Neural progenitor cell (in vitro differentiated cells): ENCODE results near the gene DISC1. TPM values are rescaled to one million over a fixed set of nuclear protein-coding genes. Genes with fewer than 3 reads are reported as not detected.

Experiments used
- DNase-seq: peaks from one replicate; pipeline ENCODE4 v3.0.0-alpha.2; 2016; ENCODE audit warnings: low spot score
- H2AFZ ChIP-seq: fragments of 200-600 bp; sonication (generic); replicated peaks from 2 replicates; pipeline ENCODE4 v1.6.1; 2016; ENCODE audit warnings: antibody characterized with exemption
- H3F3A ChIP-seq: fragments of 200-600 bp; sonication (generic); 2 replicates; pipeline ENCODE4 v1.6.1; 2016; ENCODE audit warnings: antibody characterized with exemption, low read depth
- H3K27ac ChIP-seq: fragments of 200-600 bp; sonication (generic); 2 replicates; pipeline ENCODE4 v1.5.1; 2016; ENCODE audit warnings: mild to moderate bottlenecking
- H3K27me3 ChIP-seq: fragments of 200-600 bp; sonication (generic); 2 replicates; pipeline ENCODE4 v1.6.1; 2016; ENCODE audit warnings: mild to moderate bottlenecking, moderate library complexity
- H3K36me3 ChIP-seq: fragments of 200-600 bp; sonication (generic); 2 replicates; pipeline ENCODE4 v1.5.1; 2016
- H3K4me1 ChIP-seq: fragments of 200-600 bp; sonication (generic); 2 replicates; pipeline ENCODE4 v1.6.1; 2016; ENCODE audit warnings: mixed run types
- H3K4me2 ChIP-seq: fragments of 200-600 bp; sonication (generic); 2 replicates; pipeline ENCODE4 v1.6.1; 2016
- H3K4me3 ChIP-seq: fragments of 200-600 bp; sonication (generic); 2 replicates; pipeline ENCODE4 v1.5.1; 2016
- H3K79me2 ChIP-seq: fragments of 200-600 bp; sonication (generic); 2 replicates; pipeline ENCODE4 v1.6.1; 2016; ENCODE audit warnings: low read depth
- H3K9ac ChIP-seq: fragments of 200-600 bp; sonication (generic); 2 replicates; pipeline ENCODE4 v1.6.1; 2016
- H3K9me3 ChIP-seq: fragments of 200-600 bp; sonication (generic); 2 replicates; pipeline ENCODE4 v1.5.1; 2016; ENCODE audit warnings: low read depth
- H4K20me1 ChIP-seq: fragments of 200-600 bp; sonication (generic); 2 replicates; pipeline ENCODE4 v1.6.1; 2016; ENCODE audit warnings: low read depth
- H3K27ac Mint-ChIP-seq: 3 replicates; pipeline ENCODE4 v1.8.0; 2021; ENCODE audit warnings: mixed read lengths
- H3K27me3 Mint-ChIP-seq: 2 replicates; pipeline ENCODE4 v1.8.0; 2022; ENCODE audit warnings: low read depth, mild to moderate bottlenecking, inconsistent platforms, moderate library complexity, mixed read lengths; ENCODE audit not compliant: insufficient read depth
- H3K36me3 Mint-ChIP-seq: 3 replicates; pipeline ENCODE4 v1.8.0; 2021; ENCODE audit warnings: mixed read lengths
- H3K4me1 Mint-ChIP-seq: 3 replicates; pipeline ENCODE4 v1.8.0; 2021; ENCODE audit warnings: mixed read lengths
- H3K4me3 Mint-ChIP-seq: 3 replicates; pipeline ENCODE4 v1.8.0; 2021; ENCODE audit warnings: mild to moderate bottlenecking, moderate library complexity, mixed read lengths
- H3K9me3 Mint-ChIP-seq: 3 replicates; pipeline ENCODE4 v1.8.0; 2020; ENCODE audit warnings: mixed read lengths
- CTCF ChIP-seq: fragments of 200-600 bp; sonication (generic); IDR thresholded peaks from 2 replicates; pipeline ENCODE4 v1.5.1; 2017; ENCODE audit warnings: antibody characterized with exemption, mild to moderate bottlenecking
- EZH2 ChIP-seq: fragments of 200-600 bp; sonication (generic); IDR thresholded peaks from 2 replicates; pipeline ENCODE4 v1.6.1; 2017; ENCODE audit warnings: antibody characterized with exemption, mild to moderate bottlenecking, moderate library complexity
- EZH2phosphoT487 ChIP-seq: fragments of 200-600 bp; sonication (generic); IDR thresholded peaks from 2 replicates; pipeline ENCODE4 v1.6.1; 2017; ENCODE audit warnings: antibody characterized with exemption
- total RNA-seq: library from RNA; depleted of rRNA; stranded (reverse); fragments of >200 nt; gene quantifications from 2 replicates; pipeline ENCODE4 v1.2.3, GENCODE V29; 2015; ENCODE audit warnings: low replicate concordance

The DISC1 gene
- total RNA-seq, 1 donor from 2014 or later: 1.8 TPM

GRCh38 chr1:231731268-231731667 is 104.7 kb downstream of the DISC1 start:
- H3K4me3 Mint-ChIP-seq: no peak overlapping the region
- H3K27me3 Mint-ChIP-seq: peaks cover 2% of the 10 kb centered on the region

GRCh38 chr1:231733063-231733462 is 106.5 kb downstream of the DISC1 start:
- no peaks in the 10 kb centered on the region for H3K36me3 Mint-ChIP-seq
- no peak overlapping the region for H3K4me3 Mint-ChIP-seq

More at GRCh38 chr1:231731268-231731667, 104.7 kb downstream of the DISC1 start:
- Histone ChIP-seq H3K4me3 (no peak overlapping the region), H3F3A (no peaks in the 10 kb centered on the region), H3K9ac (no peak overlapping the region), H3K4me1 (no peaks in the 10 kb centered on the region), H3K4me2 (no peak overlapping the region), H2AFZ (no peak overlapping the region), H3K9me3 (no peaks in the 10 kb centered on the region), H4K20me1 (no peaks in the 10 kb centered on the region), H3K27me3 (no peaks in the 10 kb centered on the region), H3K27ac (no peak overlapping the region), H3K79me2 (no peaks in the 10 kb centered on the region), H3K36me3 (no peaks in the 10 kb centered on the region)
- H3K36me3 Mint-ChIP-seq: no peaks in the 10 kb centered on the region
- DNase-seq: no peak
- no peak overlapping the region for H3K27ac Mint-ChIP-seq
- no peak for TF ChIP-seq EZH2
- no peak for TF ChIP-seq CTCF
- TF ChIP-seq EZH2phosphoT487: no peak
- no peaks in the 10 kb centered on the region for H3K4me1 Mint-ChIP-seq
- H3K9me3 Mint-ChIP-seq: peaks cover 5% of the 10 kb centered on the region

GRCh38 chr1:231733672-231734071 is 107.1 kb downstream of the DISC1 start:
- Mint-ChIP-seq H3K36me3 (no peaks in the 10 kb centered on the region), H3K4me1 (no peaks in the 10 kb centered on the region), H3K4me3 (no peak overlapping the region), H3K27ac (no peak overlapping the region), H3K27me3 (peaks cover 2% of the 10 kb centered on the region), H3K9me3 (peaks cover 5% of the 10 kb centered on the region)
- no peaks in the 10 kb centered on the region for H3F3A ChIP-seq
- H2AFZ ChIP-seq: no peak overlapping the region
- no peak overlapping the region for H3K4me3 ChIP-seq
- no peak overlapping the region for H3K4me2 ChIP-seq
- no peak for DNase-seq
- TF ChIP-seq CTCF (no peak), EZH2phosphoT487 (no peak), EZH2 (no peak)
- no peak overlapping the region for H3K27ac ChIP-seq
- H3K27me3 ChIP-seq: no peaks in the 10 kb centered on the region
- no peaks in the 10 kb centered on the region for H3K4me1 ChIP-seq
- H4K20me1 ChIP-seq: no peaks in the 10 kb centered on the region
- H3K79me2 ChIP-seq: no peaks in the 10 kb centered on the region
- H3K9ac ChIP-seq: no peak overlapping the region
- H3K9me3 ChIP-seq: no peaks in the 10 kb centered on the region
- H3K36me3 ChIP-seq: no peaks in the 10 kb centered on the region

More at GRCh38 chr1:231733063-231733462, 106.5 kb downstream of the DISC1 start:
- Histone ChIP-seq H3K9ac (no peak overlapping the region), H3K27me3 (no peaks in the 10 kb centered on the region), H2AFZ (no peak overlapping the region), H3K9me3 (no peaks in the 10 kb centered on the region), H3K79me2 (no peaks in the 10 kb centered on the region), H3K4me3 (no peak overlapping the region), H3F3A (no peaks in the 10 kb centered on the region), H3K4me2 (no peak overlapping the region), H3K4me1 (no peaks in the 10 kb centered on the region), H3K27ac (no peak overlapping the region), H3K36me3 (no peaks in the 10 kb centered on the region), H4K20me1 (no peaks in the 10 kb centered on the region)
- Mint-ChIP-seq H3K4me1 (no peaks in the 10 kb centered on the region), H3K27me3 (peaks cover 2% of the 10 kb centered on the region), H3K27ac (no peak overlapping the region), H3K9me3 (peaks cover 5% of the 10 kb centered on the region)
- no peak for DNase-seq
- TF ChIP-seq EZH2 (no peak), EZH2phosphoT487 (no peak), CTCF (no peak)
